ENCODE data around the gene TECPR1.

TECPR1 gene

DNA sequence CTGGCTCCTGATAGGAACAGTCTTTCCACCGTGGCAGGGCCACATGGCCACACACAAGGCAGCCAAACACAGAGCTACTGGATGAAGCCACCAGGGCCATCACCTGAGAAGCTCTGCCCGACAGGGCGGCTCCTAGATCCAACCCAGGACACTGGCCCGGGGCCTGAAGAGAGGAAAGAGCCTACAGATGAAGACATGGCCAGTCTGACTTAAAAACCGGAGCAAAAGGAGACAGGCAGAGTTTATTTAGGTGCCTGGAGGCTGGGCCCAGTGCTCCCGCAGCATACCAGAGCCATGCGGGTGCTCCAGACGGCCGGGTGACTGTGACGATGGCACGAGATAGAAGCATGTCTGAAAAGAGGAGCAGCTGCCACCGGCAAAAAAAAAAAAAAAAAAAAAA lies 3.9 kb downstream of the TECPR1 start:
- DNase-seq: no peak

DNA sequence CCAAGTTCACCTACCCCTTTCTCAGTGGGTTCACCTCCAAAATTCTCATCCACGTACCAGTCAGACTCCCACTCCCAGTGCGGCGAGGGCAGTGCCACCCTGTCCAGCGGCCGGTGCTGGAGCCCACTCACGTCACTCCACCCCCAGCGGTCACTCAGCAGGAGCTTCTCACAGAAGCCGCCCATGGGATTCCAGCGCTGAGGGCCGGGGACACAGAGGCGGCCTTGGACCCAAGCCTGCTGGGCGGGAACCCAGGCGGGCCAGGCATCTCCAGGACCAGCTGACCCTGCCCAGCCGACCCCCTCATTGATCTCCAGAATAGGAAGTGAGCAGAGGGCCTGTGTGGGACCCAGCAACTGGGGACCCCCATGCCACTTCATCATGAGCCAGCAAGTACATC lies 7.2 kb downstream of the TECPR1 start:
- no peak for DNase-seq

DNA sequence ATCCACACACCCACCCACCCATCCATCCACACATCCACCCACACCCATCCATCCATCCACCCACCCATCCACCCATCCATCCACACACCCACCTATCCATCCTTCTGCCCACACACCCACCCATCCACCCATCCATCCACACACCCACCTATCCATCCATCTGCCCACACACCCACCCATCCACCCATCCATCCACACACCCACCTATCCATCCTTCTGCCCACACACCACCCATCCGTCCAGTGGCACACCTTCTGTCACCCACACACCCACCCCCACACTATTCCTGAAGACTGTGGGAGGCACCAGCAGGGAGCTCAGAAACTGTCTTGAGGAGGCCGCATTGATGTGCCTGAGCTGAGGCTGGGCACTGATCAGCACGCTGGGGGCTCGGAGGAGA lies 9.1 kb downstream of the TECPR1 start:
- no peak for DNase-seq

DNA sequence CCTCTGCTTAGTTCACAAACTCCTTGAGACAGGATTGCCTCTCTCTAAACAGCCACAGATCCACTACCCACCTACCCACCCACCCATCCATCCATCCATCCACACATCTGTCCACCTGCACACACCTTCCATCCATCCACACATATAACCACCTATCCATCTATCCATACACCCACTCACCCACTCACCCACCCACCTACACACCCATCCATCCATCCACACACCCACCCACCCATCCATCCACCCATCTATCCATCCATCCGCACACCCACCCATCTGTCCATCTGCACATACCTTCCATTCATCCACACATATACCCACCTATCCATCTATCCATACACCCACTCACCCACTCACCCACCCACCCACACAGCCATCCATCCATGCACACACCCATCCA lies 9.7 kb downstream of the TECPR1 start:
- DNase-seq: no peak

DNA sequence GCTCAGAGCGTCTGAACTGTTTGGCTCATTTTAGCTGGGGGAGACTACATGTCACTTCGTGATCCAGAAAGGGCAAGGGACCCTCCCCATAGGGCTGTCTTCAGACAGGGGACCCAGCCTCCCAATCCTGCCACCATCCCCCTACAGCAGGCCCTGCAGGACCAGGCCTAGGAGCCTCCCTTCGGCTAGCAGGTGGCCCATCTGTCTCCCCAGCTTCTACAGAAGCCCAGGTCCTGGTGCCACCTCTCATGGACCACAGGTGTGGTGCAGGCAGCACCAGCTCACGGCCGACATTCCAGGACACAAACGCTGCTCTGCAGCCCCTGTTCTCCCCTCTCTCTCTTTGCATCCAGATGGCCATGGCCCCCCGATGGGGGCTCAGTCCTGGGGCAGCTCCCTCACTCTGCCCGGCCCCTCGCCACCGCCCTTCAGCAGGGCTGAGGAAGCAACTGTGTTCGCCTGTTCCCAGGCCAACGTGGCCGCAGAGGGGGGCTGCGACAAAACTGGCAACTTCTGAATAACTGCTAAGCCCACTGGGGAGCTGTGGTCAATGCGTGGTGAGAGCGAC lies 10.3 kb downstream of the TECPR1 start:
- DNase-seq: no peak

DNA sequence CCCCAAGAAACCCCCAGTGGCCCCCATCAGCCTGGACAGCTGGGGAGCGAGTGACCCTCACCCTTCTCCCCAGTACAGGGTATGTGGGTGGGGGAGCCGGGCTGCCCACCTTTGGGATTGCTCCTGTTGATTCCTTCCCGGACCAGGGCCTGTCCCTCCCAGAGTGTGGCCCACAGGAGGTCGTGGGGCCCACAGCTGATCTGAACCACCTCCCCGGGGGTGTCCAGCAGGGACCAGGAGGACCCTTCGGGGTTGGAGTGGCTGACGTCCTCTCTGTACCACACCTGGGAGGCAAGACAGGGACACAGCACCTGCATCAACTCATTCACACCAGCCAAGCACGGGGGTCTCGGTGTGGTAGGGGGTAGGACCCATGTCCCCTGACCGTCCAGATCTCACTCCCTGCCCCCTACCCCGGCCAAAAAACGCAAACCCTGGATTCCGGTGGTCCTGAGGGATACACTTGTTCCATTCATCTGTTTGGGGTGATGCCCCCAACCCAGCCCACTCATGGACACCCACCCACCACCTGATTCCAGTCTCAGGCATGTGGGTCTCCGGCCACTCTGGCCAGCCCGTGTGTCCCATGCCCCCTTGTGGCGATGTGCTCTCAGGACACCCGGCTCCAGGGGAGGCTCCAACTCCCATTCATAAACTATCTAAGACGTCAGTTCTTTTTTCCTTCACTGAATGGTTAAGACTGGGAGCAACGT lies 10.9 kb downstream of the TECPR1 start:
- DNase-seq: no peak

DNA sequence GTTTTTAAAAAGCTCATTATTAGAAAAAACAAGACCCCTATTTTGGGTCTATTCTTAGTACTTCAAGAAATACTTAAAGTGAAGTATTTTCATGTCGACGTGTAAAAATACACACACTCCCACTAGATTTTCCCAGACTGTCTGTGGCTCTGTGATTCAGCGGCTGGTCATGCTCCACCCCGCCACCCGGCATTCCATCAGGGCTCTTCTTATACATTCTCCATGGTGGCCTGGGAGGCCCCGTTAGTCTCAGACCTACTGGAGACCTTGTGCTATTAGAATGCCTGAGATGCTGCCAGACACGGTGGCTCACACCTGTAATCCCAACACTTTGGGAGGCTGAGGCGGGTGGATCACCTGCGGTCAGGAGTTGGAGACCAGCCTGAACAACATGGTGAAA lies 13.1 kb downstream of the TECPR1 start:
- no peak for DNase-seq

DNA sequence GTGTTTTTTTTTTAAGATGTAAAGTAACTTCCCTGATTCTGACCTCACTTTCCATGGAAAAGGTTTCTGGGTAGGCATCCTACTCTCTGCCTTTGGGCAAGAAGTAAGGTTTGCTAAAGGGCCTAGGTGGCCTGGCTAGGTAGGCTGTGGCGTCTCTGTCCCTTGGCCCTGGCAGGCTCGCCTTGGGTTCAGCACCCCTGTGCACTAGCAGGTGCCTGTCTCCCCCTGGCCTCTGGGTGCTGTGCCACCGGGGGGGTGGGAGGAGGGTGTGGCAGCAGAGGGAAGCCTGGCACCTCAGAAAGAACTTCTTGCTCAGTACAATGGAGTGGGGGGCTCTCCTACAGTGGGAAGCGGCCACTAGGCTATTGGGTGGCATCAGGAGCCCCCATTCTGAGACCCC lies 14.0 kb downstream of the TECPR1 start:
- DNase-seq: no peak

DNA sequence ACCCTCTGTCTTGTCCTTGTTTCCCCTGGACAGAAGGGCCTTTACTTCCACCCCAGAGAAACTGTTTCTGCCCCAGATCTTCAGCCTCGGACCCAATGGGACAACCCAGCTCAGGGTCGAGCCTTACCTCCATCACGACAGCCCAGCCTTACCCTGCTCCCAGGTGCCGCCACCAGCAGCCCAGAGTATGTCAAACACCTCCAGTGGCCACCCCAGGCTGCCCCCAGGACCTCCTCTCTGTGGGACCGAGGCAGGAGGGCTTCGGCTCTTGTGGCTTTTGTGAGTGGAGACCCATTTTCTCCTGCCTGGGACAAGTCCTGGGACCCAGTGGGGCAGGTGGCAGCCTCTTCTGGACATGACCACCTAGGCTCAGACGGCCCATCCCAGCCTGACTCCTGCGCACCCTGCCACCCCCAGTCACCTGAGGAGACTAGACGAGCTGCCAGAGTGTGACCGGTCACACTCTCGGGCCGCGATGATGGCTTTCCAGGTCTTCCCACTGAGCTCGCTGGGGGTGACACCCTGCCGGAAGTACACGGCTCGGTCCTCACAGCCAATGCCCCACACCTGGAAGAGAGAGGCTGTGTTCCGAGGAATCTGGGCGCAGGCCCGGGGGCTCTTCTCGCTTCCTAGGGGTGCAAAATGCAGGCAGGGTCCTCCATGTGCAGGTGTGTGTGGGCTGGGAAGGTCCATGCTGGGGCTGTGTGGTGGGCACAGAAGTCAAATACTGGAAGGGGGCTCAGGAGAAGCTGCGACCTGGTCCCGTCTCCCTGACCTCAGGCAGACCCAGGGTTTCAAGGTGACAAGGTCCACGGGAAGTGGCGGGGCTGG lies 15.5 kb downstream of the TECPR1 start:
- no peak for DNase-seq

DNA sequence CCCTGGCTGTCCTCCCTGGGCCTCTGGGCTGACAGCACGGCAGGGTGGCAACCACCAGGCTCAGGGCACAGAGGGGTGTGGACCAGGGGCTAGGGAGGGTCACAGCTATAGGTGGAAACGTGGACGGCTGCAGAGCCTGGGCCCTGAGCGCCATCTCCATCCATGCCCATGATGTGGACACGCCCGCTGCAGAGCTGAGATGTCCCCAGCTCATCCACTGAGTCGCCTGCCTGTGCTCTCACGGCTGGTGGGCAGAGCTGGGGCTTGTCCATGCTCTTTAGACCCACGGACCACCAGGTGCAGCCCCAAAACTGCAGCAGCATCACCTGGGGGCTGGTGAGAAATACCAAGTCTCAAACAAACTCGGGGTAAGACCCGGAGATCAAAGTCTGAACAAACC lies 16.1 kb downstream of the TECPR1 start:
- DNase-seq: no peak

DNA sequence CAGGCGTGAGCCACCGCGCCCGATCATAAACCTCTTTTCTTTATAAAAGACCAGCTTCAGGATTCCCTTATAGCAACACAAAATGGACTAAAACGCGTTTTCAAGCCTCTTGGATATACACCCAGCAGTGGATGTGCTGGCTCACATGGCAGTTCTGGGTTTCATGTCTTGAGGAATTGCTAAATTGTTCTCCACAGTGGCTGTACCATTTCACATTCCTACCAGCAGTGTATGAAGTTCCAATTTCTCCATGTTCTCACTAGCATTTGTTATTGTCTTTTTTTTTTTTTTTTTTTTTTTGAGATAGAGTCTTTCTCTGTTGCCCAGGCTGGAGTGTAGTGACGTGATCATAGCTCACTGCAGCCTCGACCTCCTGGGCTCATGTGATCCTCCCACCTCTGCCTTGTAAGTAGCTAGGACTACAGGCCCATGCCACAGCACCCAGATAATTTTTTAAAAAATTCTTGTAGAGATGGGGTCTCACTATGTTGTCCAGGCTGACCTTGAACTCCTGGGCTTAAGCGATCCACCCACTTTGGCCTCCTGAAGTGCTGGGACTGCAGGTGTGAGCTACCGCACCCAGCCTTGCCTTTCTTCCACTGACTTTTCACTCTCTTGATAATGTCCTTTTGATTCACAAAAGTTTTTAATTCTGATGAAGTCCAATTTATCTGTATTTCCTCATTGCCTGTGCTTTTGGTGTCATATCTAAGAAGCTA lies 17.4 kb downstream of the TECPR1 start:
- DNase-seq: no peak

DNA sequence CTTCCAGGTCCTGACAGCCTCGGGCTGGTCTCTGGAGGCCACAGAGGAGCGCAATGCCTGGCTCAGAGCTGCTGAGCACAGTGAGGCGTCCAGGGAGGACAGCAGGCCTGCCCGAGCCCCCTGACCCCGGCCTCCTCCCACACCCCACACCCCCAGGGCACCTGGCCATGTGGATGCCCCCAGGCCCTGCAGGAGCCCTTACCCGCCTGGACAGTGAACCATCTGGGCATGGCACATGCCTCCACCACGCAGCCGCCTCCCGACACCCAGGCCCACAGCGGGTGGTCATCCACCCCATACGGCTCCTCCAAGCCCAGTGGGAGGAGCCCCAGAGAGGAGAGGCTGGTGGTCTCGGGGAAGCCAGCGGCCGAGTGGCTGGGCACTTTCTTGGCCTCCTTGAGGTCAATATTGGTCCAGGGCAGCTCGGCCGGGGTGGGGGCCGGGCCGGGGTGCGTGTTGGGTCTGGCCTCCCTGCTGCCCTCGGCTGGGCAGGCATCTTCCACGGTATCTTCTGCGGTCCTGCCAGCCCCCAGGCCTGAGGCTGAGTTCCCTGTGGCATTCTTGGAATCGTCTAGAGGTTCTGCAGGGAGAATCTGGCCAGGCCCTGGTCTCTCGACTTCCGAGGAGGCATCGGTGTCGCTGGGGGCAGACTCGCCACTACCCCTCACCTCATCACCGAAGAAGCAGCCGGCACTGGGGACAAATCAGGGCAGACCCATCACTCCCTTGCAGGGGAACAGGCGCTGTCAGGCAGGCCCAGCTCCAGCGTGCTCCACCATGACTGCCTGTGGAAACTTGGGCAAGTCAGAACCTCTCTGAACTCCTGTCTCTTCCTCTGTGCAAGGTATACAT lies 18.6 kb downstream of the TECPR1 start:
- DNase-seq: no peak

DNA sequence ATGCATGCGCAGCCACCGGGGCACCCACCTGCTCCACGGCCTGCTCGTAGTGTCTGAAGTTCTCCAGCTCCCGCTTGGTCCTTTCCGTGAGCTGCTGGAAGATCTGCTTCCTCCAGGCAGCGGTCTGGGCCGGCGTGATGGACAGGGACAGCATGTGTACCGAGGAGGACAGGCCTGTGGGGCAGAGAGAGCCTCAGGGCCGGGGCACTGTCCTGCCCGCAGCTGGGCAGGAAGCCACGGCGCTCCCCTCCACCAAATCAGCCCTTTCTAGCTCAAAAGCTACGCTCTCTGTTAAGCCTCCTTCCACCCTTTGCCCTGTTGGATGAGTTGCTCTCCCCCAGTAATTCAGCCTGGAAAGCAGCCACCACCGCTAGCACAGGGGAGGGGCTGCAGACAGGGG lies 19.2 kb downstream of the TECPR1 start:
- DNase-seq: no peak

DNA sequence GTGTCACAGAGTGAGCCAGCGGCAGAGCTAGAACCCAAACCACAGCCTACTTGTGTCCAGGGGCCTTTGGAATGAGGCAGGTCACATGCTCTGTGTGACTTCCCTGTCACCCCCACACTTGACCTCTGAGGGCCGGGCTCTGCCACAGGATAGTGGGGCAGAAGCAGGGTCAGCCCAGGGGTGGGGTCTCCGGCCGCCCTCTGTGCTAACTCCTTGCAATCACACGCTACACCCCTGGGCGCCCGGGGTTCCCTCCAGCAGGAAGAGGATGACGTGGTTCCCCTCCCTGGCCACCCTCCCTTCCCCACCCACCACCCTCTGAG lies 19.8 kb downstream of the TECPR1 start:
- no peak for DNase-seq

DNA sequence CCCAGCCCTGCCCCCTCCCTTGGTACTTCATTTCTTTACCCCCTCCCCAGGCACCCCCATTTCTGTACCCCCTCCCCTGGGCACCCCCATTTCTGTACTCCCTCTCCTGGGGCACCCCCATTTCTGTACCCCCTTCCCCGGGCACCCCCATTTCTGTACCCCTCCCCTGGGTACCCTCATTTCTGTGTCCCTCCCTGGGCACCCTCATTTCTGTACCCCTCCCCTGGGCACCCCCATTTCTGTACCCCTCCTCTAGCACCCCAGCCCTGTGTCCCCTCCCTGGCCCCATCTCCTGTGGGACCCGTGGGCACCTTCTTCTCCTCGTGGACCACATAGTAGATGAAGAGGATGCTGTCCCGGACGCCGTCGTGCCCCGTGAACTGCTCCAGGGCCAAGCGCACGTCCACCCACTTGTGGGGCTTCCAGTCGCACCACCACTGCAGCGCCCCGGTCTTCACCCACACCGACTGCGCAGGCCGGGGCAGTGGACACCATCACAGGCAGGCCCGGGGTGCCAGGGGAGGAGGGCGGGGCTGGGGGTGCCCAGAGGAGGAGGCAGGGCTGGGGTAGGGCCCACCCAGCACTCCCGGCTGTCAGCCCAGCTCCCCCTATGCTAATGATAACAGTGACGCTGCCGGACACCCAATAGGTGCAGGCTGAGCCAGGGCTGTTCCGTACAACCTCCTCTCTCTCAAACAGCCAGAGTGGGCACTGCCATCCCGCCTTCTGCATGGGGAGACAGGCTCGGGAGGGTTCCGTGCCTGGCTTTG lies 20.4 kb downstream of the TECPR1 start:
- no peak for DNase-seq

DNA sequence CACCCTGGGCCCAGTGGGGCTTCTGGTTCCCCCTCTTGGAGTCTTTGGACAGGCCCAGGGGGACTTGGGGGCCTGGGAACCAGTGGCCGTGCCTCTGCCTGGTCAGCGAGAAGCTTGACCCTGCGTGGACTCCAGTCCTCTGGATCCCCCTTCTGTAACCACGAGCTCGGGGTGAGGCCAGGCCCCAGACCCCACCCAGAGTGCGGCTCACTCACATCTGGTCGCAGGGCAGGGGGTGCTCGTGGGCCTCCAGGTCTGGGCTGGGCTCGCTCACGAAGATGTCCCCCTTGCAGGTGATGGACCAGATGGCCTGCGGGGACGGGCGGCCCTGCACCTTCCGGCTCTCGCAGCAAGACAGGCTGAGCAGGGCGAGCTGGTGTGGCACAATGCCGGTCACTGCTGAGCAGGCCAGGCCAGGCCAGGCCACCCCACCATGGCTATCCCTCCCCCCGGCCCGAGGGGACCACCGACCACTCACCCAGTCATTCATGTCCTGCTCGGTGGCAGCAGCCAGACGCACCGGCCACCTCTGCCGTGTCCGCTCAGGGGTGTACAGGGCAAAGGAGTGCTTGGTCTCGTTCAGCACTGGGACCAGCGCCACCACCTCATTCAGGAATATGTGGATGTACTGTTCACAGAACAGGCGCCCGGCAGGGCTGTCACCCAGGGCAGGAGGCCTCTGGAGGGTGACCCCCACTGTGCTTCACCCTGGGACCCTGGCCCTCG lies 21.1 kb downstream of the TECPR1 start:
- no peak for DNase-seq

DNA sequence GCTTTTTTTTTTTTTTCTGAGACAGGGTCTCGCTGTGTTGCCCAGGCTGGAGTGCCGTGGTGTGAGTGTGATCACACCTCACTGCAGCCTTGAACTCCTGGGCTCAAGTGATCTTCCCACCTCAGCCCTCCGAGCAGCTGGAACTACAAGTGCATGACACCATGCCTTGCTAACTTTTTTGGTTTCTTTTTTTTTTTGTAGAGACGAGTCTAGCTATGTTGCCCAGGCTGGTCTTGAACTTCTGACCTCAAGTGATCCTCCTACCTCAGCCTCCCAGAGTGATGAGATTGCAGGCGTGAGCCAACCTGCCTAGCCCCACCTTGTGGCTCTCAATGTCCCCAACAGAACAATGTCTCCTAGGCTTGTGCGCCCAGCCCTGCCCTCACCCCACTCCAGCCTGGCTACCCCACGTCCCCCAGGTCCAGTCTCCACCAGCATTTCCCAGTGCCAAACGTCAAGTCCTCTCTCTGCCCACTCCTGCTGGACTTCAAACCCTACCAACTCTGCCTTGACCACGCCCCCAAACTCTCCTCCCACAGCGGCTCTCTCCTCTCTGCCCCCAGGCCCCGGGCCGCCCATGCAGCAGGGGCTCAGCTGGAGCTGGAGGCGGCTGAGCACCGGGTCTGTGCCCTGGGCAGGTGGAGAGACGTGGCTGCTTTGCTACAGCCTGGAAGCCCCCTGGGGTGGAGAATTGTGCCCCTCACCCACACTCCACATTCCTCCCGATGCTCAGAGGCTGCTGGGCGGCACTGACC lies 21.9 kb downstream of the TECPR1 start:
- DNase-seq: no peak

DNA sequence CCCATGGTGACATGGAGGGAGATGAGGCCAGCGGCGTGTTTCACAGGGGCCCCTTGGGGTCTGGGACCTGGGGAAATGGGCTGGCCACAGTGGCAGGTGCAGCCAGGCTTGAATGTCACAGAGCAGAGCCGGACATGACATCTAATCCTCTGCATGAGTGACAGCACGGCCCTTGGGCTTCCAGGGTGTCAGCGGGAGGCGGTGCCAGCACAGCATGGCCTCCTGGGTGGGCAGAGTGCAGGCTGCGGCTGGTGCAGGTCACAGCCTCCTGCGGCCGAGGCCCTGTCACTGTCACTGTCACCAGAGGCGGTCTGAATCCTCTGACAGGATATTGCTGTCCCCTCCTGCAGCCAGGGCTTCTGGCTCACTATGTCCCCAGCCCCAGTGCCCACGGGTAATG lies 22.6 kb downstream of the TECPR1 start:
- DNase-seq: no peak

DNA sequence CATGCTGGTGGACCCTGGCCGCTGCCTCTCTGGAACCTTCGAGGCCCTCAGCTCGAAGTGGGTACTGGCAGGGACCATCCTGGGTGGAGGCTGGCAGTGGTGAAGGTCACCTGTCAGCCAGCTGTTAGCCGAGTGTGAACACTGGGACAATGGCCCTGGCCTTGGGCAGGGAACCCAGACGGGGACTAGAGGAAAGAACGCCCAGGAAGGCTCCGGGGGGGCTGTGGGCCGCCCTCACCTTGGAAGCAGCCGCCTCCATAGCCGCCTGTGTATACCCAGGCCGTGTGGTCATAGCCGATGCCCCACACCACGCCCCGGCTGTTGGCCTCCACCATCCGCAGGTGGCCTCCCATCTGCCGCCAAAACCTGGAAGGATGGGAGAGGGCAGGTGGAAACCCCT lies 23.2 kb downstream of the TECPR1 start:
- no peak for DNase-seq

DNA sequence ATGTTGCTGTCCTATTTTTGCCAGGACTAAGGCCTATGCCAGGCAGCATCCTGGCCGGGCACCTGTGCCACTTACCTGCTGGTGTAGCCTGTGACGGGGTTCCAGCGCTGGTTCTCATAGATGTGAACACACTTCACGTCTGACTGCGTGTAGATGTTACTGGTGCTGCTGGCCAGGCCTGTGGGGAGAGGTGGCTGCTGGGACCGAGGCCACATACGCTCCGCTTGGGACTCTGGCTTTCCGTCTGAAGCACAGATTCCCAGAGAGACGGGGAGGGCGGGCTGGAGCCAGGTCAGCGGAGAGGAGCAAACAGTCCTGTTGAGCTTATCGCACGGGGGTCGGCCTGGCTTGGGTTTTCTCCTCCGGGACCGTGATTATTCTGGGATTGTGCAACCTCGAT lies 24.1 kb downstream of the TECPR1 start:
- no peak for DNase-seq
